Activated gamma-delta T cell (primary cell): ENCODE results near the gene SLC12A9.

ENCODE experiments used
- DNase-seq: peaks from one replicate; lab custom pipeline; 2025; lab: John Stamatoyannopoulos, UW

The SLC12A9 gene

DNA sequence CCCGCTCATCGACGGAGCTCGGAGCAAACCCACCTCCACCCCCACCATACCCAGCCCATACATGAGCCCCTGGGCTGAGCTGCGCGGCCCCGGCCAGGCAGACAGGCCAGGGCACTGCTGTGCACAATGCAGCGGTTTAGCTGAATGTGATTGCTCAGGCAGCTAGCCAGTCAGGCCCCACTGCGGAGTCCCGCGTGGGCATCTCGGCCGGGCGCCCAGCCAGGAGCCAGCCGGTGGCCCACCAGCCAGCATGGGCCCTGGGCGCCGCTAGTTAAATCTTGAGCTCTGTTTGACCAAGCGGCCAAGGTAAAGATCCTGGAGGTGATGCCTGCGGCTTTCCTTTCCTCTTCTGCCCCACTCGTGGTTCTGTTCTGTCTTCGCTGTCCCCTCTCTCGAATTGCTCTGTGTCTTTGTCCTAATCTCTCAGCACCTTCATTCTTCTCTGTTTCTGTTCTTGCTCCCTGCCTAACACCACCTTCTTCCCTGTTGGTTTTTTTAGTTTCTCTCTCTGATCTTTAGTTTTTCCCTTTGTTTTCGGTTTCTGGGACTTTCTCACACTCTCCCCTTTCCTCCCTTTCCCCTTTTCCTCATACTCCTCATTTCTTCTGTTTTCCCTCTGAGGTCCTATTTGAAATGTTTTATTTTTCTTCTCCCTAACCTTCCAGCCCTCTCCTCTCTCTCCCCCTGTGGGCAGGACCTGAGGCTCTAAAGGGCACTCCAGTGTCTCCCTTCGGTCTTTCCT is 30.4 kb downstream of the SLC12A9 start:
- DNase-seq, result no peak

- no peak for DNase-seq
Observed at GRCh38 chr7:100884736-100885439, 32.4 kb downstream of the SLC12A9 start.

- no peak for DNase-seq
Observed at GRCh38 chr7:100885440-100886141, 33.1 kb downstream of the SLC12A9 start.

DNA sequence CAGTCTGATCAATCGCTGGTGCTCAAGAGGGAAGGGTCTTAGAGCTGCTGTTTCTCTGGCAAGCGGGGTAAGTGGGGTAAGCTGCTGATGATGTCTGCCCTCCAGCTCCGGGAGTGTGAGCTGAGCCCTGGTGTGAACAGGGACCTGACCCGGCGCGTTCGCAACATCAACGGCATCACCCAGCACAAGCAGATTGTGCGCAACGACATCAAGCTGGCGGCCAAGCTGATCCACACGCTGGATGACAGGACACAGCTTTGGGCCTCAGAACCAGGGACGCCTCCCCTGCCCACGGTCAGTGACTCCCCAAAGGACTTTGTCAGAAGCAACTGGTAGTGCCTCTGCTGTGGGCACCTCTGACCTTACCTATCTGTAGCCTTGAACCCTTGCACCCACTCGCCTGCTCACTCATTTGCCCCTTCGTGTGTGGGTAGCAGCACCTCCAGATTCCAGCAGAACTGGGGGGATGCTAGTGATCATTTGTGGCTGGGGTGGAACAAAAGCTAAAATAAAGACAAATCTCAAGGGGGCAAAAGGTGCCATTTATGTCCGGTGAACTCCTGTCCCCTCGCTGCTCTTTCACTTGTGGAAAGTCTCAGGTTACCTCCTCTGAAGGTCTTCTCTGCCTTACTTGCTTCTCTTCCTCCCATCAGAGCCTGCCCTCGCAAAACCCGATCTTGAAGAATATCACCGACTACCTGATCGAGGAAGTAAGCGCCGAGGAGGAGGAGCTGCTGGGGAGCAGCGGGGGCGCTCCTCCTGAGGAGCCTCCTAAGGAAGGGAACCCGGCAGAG is 33.8 kb downstream of the SLC12A9 start:
- DNase-seq, result no peak

- DNase-seq, result no peak
Observed at GRCh38 chr7:100886936-100887515, 34.5 kb downstream of the SLC12A9 start.

- no peak for DNase-seq
Observed at GRCh38 chr7:100887516-100888290, 35.2 kb downstream of the SLC12A9 start.

GRCh38 chr7:100888291-100888987 is 35.9 kb downstream of the SLC12A9 start:
- no peak for DNase-seq

DNA sequence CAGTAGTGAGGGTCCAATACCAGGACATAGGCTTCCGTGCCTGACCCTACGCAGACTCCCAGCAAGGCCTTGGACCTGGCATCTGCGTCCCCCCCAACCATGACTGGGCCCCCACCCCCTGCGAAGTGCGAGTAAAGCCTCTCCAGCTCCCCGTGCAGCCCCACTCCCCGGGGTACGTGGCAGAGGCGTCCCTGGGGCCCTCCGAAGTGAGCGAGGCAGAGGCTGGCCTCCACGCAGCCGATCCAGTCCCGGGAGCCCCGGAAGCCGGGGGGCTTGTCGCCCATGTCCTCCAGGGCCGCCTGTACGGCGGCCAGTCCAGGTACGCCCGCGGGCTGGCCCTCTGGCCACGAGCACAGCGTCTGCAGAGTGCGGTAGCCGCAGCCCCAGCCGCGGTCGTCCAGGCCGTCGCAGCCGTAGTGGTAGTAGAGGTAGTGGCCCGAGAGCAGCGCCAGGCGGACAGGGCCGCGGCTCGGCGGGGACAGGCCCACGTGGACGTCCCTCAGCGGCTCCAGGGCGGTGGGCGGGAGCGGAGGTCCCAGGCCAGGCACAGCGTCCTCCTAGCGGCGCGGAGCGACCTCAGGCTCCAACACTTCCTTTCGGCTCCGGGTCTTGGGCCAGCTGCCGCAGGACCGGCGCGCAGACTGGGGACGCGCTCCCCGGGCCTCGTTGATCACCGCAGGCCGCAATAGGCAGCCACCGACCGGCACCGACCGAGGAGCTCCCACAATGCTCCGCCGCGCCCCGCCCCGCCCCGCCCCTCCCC is 36.7 kb downstream of the SLC12A9 start, which contains the start of gene UFSP1:
Gene UFSP1, minus strand, starts transcription at position 728 of the 763 bp plus-strand sequence. Its CDS starts 444 bp downstream, at position 284.
- DNase-seq, result no peak

DNA sequence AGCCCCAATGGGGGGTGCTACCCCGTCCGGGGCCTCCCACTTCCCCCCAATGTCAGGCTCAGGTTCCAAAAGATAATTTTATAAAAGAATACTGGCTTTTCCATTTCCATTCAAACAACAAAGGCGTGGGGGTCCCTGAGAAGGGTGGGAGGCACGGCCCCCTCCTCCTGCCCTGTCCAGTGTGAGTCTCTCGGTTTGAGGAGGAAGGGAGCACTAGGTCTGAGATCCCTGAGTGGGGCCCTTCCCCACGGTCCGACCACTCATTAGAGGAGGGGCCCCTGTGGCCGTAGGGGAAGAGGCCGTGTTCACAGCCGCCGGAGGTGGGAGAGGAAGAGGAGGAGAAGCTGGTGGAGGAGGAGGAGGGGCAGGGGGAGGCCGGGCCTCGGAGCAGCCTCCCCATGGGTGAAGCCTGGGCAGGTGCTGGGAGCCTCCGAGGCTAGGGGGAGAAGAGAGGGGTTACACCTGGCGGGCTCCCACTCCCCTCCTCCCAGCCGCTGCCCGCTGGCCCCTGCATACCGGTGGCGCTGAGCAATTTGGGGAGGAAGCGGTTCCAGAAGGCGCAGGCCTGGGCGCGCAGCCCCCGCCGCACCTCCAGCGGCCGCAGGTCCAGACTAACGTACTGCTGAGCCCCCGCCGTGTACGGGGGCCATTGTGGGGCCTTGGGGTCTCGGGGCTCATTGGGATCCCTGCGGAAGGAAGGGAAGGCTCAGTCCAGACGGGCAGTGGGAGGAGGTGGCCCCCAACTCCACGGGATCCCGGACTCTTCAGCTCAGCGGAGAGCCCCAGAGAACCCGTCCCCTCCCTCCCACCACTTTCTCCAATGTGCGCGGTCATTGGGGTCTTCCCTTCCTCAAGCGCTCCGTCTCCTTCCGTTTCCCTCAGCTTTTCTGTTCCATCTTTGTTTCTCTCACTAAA is 38.4 kb downstream of the SLC12A9 start:
- no peak for DNase-seq

DNA sequence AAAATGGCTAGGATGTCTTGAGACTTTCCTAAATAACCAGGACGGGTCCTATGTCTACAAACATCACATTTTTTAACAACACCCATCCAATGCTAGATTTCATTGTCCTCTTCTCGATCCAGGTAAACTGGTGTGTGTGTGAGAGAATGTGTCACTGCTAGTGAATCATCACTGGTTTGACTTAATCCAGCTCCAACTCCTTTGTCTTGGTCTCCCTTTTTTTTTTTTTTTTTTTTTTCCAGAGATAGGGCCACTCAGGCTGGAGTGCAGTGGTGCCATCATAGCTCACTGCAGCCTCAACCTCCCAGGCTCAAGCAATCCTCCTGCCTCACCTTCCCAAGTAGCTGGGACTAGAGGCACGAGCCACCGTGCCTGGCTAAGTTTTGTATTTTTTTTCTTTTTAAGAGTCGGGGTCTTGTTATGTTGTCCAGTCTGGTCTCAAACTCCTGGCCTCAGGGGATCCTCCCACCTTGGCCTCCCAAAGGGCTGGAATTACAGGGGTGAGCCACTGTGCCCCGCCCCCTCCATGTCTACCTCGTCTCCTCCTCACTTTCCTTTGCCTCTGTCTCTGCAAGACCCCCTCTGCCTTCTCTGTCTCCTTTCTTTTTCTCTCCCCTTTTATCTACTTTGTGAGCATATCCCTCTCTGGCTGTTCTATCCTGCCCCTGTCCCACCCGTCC is 39.2 kb downstream of the SLC12A9 start:
- DNase-seq, result no peak

DNA sequence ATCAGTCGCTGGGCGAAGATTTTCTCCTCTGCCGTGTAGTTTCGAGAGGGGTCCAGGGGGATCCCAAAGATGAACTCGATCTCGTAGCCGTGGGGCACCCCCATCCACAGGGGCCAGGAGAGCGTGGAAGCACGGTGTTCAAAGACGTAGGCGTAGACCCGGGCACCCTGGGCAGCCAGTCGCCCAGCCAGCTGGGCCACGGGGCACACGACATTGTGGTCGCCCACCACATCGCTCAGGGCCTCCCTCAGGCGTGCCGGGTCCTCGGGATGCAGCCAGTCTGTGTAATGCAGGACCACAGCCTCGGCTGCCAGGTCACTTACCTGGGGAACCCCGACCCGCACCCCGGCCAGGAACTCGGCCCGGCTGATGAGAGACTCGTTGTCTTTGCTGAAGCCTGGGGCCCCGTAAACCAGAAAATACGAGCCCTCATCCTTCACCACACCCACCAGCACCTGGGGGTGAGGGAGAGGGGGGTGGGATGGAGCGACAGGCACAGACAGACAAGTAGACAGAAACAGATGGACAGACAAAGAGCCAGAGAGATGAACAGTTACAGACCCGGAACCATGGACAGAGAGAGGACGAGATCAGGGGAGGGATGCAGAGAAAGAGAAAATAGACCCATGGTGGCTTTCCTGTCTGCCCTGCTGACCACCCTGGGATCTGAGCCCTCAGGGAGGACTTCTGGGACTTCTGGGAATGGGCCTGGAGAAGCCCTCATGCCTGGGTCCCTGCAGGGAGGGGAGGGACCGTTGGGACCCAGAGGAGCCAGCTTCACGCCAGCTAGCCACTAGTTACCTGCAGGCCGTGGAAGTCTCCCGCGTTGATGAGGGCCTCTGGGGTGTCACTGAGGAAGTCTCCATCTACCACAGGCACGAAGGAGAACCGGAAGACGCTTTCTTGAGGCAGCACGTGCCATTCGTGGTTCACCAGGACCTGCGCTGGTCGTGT is 40.1 kb downstream of the SLC12A9 start:
- no peak for DNase-seq

DNA sequence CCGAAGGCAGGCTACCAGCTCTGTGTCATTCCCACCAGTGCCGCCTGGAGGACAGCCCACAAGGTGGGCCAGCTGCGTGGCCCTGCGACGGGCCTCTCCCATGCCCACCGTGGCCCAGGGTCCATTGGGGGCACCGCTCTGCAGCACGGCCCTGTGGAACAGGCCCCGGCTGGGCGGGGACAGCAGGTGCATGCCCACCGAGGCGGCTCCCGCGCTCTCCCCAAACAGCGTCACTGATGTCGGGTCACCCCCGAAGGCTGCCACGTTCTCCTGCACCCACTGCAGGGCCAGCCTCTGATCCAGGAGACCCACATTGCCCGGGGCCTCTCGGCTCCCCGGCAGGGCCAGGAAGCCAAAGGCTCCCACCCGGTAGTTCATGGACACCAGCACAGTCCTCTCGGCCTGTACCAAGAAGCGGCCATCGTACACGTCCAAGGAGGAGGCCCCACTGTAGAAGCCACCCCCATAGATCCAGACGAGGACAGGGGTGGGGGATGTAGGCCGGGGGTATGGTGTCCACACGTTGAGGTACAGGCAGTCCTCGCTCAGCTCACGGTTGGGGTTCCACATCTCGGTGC is 40.9 kb downstream of the SLC12A9 start:
- no peak for DNase-seq

DNA sequence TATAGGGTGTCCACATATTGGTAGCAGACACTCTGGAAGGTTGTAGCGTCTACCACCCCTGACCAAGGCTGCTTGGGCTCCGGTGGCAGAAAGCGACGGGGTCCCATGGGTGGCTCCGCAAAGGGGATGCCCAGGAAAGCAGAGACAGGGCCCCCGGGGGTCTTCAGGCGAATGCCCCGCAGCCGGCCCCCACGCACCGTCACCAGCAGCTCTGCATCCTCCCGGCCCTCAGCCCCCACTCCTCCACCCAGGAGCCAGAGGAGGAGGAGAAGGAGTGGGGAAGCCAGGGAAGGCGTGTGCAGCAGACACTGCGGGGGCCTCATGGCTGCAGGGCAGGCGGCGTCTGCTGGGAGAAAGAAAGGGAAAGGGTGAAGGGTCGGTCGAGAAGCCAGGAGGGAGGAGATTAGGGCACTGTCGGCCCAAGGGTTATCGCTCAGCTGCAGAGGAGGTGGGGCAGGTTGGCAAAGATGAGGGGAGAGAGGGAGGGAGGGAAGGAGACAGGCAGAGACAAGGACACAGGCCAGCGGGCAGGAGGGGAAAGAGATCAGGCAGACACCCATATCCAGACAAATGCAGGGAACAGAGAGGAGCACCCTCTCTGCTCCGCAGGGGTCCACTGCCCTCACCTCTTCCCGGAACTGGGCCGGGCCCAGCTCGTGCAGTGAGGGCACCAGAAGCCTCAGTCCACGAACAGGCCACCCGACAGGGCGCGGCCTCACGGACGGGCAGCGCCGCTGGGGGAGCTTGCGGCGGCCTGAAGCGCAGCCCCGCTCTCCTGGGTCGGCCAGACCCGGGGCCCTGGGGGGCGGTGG is 41.6 kb downstream of the SLC12A9 start:
- no peak for DNase-seq

DNA sequence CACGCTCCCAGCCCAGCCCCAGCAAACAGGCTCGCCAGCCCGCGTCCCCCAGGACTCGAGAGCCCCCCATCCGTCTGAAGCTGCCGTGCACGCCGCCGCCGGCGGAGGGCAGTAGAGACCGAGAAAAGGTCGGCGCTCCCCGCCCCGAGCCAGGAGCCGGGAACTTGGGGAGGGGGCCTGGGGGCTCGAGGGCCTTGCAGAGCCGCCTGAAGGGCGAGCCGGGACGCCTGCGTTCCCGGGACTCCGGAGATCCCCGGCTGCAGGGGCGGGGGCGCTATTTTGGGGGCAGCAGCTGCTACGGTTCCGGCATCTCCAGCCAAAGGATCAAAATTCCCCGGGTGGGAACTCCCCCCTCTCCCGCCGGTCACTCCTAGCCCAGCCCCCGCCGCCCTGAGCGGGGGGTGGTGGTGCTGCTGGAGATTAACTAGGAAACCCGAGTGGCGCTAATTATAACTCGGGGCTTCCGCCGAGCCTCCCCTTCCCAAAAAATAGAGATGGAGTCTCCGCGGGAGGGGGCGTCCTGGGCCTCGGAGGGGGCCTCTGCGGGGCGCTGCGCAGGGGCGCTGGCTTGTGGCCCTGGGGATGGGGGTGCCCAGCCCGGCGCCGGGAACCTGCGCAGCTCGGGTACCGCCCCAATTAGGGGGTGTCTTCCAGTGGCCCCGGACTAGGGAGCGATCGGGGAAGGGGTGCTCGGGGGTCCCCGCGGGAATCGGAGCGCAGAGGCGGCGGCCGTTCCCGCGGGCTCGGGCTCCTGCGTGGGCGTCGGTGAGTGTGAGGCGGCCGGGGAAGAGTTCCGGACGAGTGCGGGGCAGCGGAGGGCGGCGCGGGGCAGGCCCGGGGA is 42.6 kb downstream of the SLC12A9 start:
- peak; percentile 32 for DNase-seq

GRCh38 chr7:100895701-100895955 is 43.1 kb downstream of the SLC12A9 start, which contains the start of gene ACHE:
Gene ACHE (minus strand): TSS chr7:100895888. CDS start chr7:100894232, 1,656 bp downstream.
- no peak for DNase-seq
